ENCODE results near the gene ARL4A. TPM values are rescaled to one million over a fixed set of nuclear protein-coding genes. Genes with fewer than 3 reads are reported as not detected.

ARL4A gene
- total and polyA plus RNA-seq, 2 of the 13 experiments (the other 11 are each of a cell fraction or from before 2014, with no cell fraction given): 10.8 to 25.6 TPM

- TF ChIP-seq XRCC5 (optimal IDR thresholded peaks at IDR 0.05; ENCODE audit: low read length): peak; percentile 37
- peak in 1 of 2 experiments; percentile 75; a peak in 2 of 4 replicates for TF ChIP-seq KLF16 (CRISPR knock-in tag; IDR thresholded peaks at IDR 0.05)
- 0 out of 2 replicates have a peak, but pooled peaks have one; percentile 44 for TF ChIP-seq PCBP1 (IDR thresholded peaks at IDR 0.05; ENCODE audit: borderline replicate concordance, low read depth, low read length)
- no peak for TF ChIP-seq ZNF101 (CRISPR knock-in tag; IDR thresholded peaks at IDR 0.05; ENCODE audit: borderline replicate concordance, low read depth)
- TF ChIP-seq FOXC1 (CRISPR knock-in tag; IDR thresholded peaks at IDR 0.05; ENCODE audit: borderline replicate concordance): no peak; the same call in 1 of the 2 replicates
- TF ChIP-seq ZNF33B (CRISPR knock-in tag; IDR thresholded peaks at IDR 0.05): peak; percentile 74; the same call in 1 of the 2 replicates
- TF ChIP-seq POGZ (CRISPR knock-in tag; IDR thresholded peaks at IDR 0.05): peak; percentile 85
- peak; percentile 38; the same call in 1 of the 2 replicates for TF ChIP-seq ATF2 (CRISPR knock-in tag; IDR thresholded peaks at IDR 0.05)
- TF ChIP-seq E2F1 (CRISPR knock-in tag; IDR thresholded peaks at IDR 0.05): no peak
- TF ChIP-seq ZNF605 (CRISPR knock-in tag; IDR thresholded peaks at IDR 0.05): peak; percentile 50; the same call in 1 of the 2 replicates
- no peak for TF ChIP-seq ZBTB8A (CRISPR knock-in tag; IDR thresholded peaks at IDR 0.05; ENCODE audit: borderline replicate concordance, low read depth)
- no peak for TF ChIP-seq SOX6 (IDR thresholded peaks at IDR 0.05)
- peak; percentile 49; the same call in 1 of the 2 replicates for TF ChIP-seq SOX6 (CRISPR knock-in tag; IDR thresholded peaks at IDR 0.05)
- TF ChIP-seq NCOR1 (IDR thresholded peaks at IDR 0.05; ENCODE audit: borderline replicate concordance, low read length): no peak
- no peak for TF ChIP-seq HINFP (CRISPR knock-in tag; IDR thresholded peaks at IDR 0.05; ENCODE audit: low read depth)
- TF ChIP-seq EZH2 (conservative IDR thresholded peaks at IDR 0.05; ENCODE audit: low read depth, low read length): no peak
- no peak for TF ChIP-seq NR1H2 (CRISPR knock-in tag; IDR thresholded peaks at IDR 0.05; ENCODE audit: borderline replicate concordance, low read depth)
- TF ChIP-seq ZNF562 (CRISPR knock-in tag; IDR thresholded peaks at IDR 0.05; ENCODE audit: borderline replicate concordance): no peak
- TF ChIP-seq AHR (CRISPR knock-in tag; IDR thresholded peaks at IDR 0.05): no peak
- TF ChIP-seq ATF7 (IDR thresholded peaks at IDR 0.05): no peak
- no peak for TF ChIP-seq ATF7 (CRISPR knock-in tag; IDR thresholded peaks at IDR 0.05)
- peak; percentile 88 for TF ChIP-seq STAG1 (CRISPR knock-in tag; IDR thresholded peaks at IDR 0.05)
- no peak; the same call in 1 of the 2 replicates for TF ChIP-seq HOXA3 (CRISPR knock-in tag; IDR thresholded peaks at IDR 0.05)
- no peak for TF ChIP-seq CHD2 (IDR thresholded peaks at IDR 0.05; ENCODE audit: low read depth, low read length)
- TF ChIP-seq JUNB (CRISPR knock-in tag; IDR thresholded peaks at IDR 0.05; ENCODE audit: borderline replicate concordance): no peak
- peak; percentile 81 for TF ChIP-seq SALL1 (CRISPR knock-in tag; IDR thresholded peaks at IDR 0.05)
- TF ChIP-seq ZNF749 (CRISPR knock-in tag; IDR thresholded peaks at IDR 0.05; ENCODE audit: borderline replicate concordance): no peak; the same call in 1 of the 2 replicates
- no peak for TF ChIP-seq KDM6A (CRISPR knock-in tag; IDR thresholded peaks at IDR 0.05; ENCODE audit: low read depth)
Observed at GRCh38 chr7:12686891-12687717, at the start of gene ARL4A (continued).

Measured in HepG2 (cell line).